K562 (cell line): Measurements from ENCODE around the gene NEU3.

ENCODE experiments used
- TCF7L2 ChIP-seq: fragments of 150-350 bp; IDR thresholded peaks from 2 replicates; pipeline ENCODE4 v1.6.1; 2016; ENCODE audit warnings: low read depth, mild to moderate bottlenecking, low read length, moderate library complexity
- TF ChIP-seq, protein P1 (sequence below), 3 experiments: IDR thresholded peaks in 2 of 3; conservative IDR thresholded peaks in 1 of 3; 2 replicates each; pipeline ENCODE4 v1.5.1; 2011 to 2012; ENCODE audit warnings: low read length in 3 of 3, mild to moderate bottlenecking in 3 of 3, control low read depth in 2 of 3, improper control_type of control experiment in 1 of 3, inconsistent platforms in 1 of 3, low read depth in 1 of 3, mixed read lengths in 1 of 3, moderate library complexity in 1 of 3; ENCODE audit not compliant: insufficient read depth in 2 of 3

DNA sequence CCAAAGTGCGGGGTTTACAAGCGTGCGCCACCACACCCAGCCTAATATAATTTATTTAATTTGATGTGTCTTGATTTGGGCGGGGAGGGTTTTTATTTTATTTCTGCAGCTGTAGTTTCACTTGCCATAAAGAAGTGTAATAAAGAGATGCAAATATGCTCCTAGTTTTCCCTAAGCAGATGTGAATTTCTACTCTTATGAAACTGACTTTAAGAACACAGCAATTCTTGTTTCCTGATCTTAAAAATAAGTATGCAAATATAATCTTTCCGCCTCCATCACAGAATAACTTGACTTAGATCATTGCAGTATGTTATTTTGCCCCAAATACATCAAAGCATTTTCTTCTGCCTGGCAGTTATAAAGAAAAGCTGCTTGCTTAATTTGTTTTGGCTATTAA, 35.3 kb upstream of the NEU3 start:
- TF ChIP-seq TCF7L2: no peak
- TF ChIP-seq, protein P1, sequence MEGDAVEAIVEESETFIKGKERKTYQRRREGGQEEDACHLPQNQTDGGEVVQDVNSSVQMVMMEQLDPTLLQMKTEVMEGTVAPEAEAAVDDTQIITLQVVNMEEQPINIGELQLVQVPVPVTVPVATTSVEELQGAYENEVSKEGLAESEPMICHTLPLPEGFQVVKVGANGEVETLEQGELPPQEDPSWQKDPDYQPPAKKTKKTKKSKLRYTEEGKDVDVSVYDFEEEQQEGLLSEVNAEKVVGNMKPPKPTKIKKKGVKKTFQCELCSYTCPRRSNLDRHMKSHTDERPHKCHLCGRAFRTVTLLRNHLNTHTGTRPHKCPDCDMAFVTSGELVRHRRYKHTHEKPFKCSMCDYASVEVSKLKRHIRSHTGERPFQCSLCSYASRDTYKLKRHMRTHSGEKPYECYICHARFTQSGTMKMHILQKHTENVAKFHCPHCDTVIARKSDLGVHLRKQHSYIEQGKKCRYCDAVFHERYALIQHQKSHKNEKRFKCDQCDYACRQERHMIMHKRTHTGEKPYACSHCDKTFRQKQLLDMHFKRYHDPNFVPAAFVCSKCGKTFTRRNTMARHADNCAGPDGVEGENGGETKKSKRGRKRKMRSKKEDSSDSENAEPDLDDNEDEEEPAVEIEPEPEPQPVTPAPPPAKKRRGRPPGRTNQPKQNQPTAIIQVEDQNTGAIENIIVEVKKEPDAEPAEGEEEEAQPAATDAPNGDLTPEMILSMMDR (IDR thresholded peaks at IDR 0.05 in 2 of 3, conservative IDR thresholded peaks at IDR 0.05 in 1 of 3; ENCODE audit: insufficient read depth in 2 of 3, low read depth in 1 of 3, low read length in 3 of 3): no peak
